HTR-8/SVneo (cell line): ENCODE results near the gene RSKR.
"Not testable (repeated sequence)": the region's sequence is repeated elsewhere in the genome, so short reads cannot be mapped to it uniquely, and the experiment has no call there.

Experiments used
- DNase-seq: peaks from one replicate; pipeline ENCODE4 v3.0.0; 2011; ENCODE audit warnings: low spot score, mixed read lengths; ENCODE audit not compliant: insufficient read length
- FAIRE-seq: peaks from 2 replicates; lab custom pipeline; 2011; peaks lifted over from hg19 to GRCh38; lab: Jason Lieb, UNC

RSKR gene

DNA sequence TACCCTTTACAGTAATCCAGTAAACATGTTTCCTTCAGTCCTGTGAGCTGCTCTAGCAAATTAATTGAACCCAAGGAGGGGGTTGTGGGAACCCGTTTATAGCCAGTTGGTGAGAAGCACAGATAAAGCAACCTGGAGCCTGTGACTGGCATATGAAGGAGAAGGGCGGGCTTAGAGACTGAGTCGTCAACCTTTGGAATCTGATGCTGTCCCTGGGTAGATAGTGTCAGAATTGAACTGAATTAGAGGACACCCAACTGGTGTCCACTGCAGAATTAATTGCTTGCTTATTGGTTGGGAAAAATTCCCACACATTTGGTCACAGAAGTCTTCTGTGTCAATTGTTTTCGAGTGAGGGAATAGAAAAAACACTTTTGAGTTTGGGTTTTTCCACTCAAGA is 12.8 kb upstream of the RSKR start:
- FAIRE-seq (no peak), DNase-seq (no peak)

DNA sequence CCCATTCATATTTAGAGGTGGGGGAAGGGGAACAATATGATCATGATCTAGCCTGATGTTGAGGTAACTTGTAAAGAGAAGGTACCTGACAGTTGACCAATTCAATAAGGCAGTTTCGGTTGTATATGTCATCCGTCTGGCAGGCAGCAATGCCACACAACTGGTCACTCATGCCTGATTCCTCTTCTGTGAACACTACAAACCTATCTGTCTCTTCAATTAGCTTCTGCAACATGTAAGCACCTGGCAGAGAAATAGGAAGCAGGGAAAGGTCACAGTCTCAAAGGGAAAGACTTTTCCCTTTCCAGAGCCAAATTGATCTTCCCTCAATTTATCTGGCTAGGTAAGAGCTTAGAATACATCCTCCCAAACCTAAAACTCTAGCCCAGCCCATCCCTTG is 10.2 kb upstream of the RSKR start:
- DNase-seq = no peak
- no peak for FAIRE-seq

DNA sequence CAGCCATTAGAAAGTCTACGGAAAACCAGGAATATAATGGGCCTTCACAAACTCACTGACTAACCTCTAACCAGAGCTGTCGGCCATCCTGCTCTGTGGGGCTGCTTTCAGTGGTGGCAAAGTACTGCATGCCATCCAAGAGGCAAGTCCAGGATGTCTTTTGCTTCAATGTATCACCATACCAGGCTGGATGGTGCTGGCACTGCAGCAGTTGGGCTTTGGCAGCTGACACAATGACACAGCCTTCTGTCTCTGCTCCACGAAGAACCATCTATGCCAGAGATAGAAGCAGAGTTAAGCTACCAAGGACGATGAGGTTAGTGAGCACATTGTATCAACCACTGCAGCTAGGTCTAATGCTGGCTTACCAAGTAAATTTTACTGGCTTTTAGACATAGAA is 9.7 kb upstream of the RSKR start:
- DNase-seq (no peak), FAIRE-seq (no peak)

DNA sequence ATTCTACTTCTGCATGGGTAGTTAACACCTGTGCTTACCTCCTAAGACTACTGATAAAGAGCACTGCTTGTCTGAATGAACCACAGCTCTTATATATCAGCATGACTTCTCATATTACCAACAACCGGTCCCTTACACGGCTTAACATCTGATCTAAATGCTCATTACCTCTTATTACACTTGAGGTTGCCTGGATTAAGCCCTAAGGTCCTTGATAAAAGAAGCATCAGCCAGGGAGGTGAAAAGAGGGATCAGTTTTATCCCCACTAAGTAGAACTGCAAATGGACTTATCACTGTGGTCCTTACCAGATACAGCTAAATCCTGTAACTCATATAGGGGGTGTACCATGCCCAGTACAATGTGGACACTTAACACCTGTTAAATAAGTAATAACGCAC is 8.2 kb upstream of the RSKR start:
- DNase-seq (no peak), FAIRE-seq (no peak)

DNA sequence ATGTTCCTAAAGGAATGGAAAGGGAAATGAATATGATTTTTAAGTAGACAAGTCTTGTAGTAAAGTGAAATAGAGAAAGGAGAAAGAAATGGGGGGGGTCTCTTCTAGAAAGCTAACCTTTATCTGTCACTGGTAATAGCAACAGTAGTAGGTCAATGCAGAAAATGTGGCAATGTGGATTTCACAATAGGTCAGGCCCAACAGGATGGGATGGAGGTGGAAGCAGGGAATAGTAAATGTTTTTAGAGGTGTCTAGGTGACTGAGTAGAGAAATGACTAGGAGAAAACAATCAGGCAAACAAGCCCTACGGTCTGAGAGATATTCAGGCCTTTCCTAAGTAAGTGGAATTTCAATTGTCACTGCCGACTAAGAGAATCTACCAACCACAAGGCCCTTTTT is 6.0 kb upstream of the RSKR start:
- FAIRE-seq (no peak), DNase-seq (no peak)

DNA sequence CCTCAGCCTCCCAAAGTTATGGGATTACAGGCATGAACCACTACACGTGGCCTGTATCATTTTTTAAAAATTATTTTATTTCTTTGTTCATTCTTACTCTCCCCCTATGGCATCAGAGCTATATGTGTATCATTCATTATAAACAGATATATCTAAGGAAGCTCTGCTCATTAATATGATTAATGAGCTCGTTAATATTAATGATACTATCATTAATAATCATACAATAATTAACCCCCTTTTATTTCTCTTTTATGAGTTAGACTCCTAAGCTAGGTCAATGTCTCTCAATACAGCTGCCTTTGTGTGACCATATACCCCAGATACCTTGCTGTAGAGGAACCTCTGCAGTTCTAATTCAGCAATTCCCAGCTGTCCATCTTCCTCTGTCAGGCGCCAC is 4.5 kb upstream of the RSKR start:
- DNase-seq (no peak), FAIRE-seq (no peak)

DNA sequence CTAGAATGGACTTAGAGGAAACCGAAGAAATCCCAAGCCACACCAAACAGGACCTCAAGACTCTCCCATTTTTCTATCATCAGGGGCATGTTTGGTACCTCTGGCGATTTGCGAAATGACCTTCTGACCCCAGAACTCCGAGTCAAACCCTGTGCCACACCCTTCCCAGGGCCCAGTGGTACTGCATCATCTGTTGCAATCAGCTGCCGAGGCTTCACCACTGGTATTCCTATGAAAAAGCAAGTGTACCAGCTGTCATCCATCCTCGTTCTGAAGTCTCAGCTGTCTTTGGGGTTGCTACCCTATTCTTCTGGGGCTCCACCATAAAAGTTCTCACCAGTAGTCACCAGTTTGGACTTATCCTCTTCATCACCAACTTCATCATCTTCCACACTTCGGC is 2.3 kb upstream of the RSKR start:
- DNase-seq (no peak), FAIRE-seq (no peak)

DNA sequence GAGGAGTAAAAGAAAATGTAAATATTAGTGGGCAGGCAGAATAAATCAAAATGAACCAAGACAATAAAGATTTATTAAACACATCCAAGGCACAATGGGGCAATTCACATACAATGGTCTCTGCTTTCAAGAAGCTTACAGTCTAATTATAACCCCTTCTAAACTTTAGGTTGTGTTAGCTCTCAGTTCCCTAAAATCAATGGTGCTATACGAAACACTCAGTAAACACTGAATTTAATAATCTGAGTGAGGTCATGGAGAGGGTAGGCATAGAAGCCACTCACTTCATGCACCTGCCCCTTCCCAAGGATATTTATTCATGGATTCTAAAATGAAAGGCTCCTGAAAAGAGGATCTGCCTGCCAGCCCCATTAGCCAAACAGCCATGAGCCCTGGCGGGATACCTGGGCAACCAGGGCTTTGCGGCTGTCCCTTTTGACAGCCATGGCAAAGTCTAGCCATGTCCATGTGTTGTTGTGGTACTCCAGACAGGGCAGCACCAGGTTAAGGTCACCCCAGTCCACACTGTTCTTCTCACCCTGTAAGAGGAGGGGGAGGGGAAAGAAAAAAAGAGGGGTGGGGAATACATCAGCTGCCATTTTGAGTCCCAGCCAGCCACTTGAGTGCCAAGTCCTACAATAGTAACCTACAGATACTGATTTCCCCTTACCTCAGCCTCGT is 1.4 kb upstream of the RSKR start:
- FAIRE-seq = no peak
- DNase-seq = no peak

DNA sequence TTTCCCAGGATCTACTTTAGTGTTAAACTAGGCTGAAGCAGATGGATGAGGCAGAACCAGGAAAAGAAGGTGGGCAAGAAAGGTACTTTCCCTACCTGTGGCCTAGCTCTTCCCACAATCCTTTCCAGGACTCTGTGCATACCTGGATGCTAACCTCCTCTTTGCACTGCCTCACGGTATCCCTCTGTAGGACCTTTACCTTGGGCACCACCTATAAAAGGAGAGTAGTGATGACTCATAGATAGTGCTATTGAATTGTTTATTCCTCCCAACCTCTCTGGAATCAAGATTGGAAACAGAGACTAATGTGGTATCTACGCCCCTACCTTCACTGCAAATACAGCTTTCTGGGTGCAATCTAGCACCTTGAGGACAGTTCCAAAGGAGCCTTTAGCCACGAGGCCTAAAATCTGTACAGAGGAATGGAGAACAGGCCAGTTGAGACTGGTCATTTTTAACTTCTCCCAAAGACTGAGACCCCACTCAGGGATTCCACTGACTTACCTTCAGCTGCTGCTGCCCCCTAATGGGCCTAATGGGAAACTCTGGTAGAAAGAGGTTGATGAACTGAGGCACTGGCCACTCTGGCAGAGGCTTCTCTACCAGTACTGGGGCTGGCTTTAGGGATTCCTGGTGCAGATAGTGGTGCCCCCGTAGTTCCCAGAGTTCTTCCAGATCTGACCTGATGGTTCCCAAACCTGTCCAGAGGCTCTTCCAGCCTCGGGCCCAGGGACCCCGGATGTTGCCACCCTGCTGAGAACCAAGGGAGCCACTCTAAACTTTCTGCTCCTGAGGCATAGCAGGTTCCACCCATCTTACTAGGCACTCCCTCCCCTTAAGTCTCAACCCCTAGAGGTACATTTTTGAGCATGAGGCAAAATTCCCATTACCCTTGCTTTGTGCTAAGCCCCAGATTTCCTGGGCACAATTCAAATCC is 781 bp downstream of the RSKR start:
- peak; percentile 53 for DNase-seq
- FAIRE-seq = no peak

DNA sequence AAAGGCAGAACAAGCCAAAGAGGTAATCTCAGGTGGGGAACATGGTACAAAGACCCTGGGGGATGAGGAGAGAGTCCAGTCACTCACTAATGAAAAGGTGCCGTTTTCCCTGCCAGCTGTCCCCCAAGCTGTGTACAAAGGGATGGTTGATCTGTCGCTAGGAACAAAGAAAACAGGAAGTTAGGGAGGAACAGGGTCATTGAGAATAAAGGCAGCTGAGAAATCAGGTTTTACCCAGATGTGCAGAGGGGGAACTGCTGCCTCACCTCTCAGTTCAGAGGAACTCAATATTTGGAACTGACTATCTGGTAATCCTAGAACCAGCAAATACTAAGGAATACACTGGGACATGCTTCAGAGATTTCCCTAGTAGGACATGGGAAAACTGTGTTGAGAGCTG is 1.5 kb downstream of the RSKR start:
- FAIRE-seq = no peak

DNA sequence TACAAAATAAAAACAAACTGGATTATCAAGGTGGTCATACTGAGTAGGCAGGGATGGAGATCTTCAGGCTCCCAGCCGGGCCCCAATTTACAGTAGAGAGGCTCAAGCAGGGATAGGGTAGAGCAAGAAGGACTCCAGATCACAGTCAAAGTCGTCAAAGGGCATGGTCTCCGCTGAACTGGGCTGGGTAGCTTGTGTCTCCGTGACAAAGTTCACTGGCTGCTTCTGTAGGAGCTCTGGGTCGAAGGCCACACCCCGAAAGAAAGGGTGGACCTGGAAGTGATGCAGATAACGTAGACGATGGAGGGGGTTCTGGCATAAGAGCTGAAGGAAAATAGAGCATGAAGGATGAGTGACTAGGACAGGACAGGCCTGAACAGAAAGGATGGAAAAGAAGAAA is 3.6 kb downstream of the RSKR start:
- FAIRE-seq = no peak

More for the DNA sequence above, 1.5 kb downstream of the RSKR start:
- DNase-seq = no peak

DNA sequence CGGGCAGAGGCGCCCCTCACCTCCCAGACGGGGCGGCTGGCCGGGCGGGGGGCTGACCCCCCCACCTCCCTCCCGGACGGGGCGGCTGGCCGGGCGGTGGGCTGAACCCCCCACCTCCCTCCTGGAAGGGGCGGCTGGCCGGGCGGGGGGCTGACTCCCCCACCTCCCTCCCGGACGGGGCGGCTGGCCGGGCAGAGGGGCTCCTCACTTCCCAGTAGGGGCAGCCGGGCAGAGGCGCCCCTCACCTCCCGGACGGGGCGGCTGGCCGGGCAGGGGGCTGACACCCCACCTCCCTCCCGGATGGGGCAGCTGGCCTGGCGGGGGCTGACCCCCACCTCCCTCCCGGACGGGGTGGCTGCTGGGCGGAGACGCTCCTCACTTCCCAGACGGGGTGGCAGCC is 10.0 kb downstream of the RSKR start:
- not testable (repeated sequence) for DNase-seq, FAIRE-seq

More for the DNA sequence above, 3.6 kb downstream of the RSKR start:
- no peak for DNase-seq

DNA sequence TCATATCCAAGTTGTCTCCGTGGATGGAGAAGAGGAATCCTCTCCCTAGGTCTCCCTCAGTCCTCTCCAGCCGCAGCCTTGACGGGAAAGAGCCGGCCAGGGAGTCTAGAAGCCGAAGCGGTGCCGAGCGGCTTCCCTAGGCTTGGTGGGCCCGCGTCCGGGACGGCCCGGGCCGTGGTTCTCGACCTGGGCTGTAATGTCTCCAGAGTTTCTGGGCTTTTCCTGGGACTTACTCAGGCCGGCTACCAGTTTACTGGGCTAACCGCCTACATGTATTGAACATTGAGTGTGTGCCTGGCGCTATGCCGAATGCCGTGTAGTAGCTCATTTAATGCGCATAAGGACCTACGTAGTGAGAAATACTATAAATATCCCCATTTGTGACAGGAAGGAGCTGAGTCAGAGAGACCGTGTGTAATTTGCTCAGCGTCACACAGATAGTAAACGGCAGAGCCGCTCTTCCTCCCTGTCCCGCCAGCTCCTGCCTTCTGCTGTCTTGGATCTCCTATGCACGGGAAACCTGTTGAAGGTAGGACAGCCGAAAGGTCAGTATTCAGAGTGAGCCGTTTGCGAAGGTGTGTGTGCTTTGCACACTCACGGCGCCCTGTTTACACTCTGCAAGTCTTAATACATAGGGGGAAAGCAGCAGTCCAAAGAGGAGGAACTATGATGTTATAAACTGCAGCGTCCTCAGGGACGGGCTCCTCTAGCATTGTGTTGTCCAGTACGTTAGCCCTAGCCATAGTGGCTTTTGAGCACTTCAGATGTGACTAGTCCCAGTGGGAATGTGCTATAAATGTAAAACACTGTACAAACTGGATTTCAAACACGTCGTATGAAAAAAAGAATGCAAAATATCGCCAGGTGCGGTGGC is 14.4 kb downstream of the RSKR start:
- DNase-seq = peak; percentile 66
- no peak for FAIRE-seq

DNA sequence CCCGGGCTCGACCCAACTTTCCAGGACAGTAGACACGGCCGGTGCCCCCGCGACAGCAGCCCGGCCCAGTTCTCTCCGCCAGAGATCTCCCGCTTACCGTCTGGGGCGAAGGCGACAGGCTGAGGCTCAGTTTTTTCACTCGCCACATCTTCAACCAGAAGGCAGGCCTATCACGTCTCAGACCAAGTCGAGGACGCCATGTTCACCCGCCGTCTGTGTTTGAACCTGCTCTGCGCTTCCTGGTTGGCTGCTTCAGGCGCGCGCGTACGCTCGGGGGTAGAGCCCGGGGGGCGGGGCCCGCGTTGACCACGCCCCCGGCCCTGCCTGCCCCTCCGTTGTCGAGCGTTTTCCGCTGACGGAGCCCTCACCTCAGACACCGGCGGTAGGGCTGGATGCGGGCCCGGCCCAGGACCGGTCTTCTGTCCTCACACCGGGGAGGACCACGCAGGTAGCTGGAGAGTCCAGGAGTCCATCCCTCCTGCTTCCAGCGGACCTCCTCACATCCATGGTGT is 15.1 kb downstream of the RSKR start, which contains the start of gene SPAG5:
TSS of gene SPAG5 (minus strand) at position 227 of the 512 bp plus-strand sequence. CDS start at position 148, 79 bp downstream.
- FAIRE-seq (peak; percentile 86), DNase-seq (peak; percentile 99)

DNA sequence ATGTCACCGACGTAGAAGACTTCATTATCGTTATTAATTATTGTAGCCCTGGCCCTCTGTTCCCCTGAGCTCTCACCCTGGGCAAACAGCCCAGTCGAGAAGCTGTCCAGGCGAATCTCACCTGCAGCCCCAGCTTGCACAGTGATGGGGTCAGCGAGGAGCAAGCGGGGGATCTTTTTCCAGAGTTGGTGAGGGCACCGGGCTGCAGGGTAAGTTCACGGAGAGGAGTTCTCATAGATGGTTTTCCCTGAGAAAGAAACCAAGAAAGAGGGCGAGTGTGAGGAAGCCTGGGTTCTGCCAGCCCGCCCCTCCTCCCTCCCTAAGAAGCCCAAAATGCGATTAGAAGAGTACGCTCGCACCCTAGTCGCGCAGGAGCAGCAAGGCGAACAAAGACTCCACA is 15.6 kb downstream of the RSKR start:
- DNase-seq = peak; percentile 20
- no peak for FAIRE-seq

DNA sequence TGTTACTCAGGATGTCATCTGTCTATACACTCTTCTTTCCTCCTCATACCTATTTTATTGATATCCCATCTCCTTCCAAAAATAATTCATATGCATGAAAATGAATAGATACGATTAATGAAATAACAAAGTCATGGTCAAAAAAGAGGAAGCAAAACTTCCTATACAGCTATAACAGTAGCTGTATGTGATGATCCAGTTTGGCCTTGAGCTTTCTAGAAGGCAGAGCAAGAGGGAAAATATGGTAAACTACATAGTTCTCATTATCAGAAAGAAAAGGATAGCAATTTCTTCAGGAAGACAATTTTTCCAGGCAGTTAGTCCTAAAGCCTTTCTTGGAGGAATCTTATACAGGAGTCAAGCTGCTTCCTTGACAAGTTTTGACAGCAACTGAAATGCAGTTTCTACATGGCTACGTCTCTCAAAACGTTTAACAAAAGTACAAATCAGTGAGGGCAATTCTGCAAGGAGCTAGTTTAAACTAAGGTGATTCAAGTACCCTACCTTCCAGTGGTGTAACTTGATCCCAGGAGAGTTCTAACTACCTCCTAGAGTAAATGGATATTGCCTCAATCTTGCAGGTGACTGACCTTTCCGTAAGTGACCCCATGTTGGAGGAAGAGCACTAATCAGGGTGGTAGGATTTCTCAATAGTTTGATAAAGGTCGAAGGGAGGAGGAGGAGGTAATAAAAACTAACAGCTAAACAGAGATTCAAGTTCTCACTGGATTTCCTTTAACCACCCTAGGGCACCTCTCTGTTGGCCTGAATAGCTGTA is 16.2 kb downstream of the RSKR start:
- FAIRE-seq (no peak), DNase-seq (no peak)

DNA sequence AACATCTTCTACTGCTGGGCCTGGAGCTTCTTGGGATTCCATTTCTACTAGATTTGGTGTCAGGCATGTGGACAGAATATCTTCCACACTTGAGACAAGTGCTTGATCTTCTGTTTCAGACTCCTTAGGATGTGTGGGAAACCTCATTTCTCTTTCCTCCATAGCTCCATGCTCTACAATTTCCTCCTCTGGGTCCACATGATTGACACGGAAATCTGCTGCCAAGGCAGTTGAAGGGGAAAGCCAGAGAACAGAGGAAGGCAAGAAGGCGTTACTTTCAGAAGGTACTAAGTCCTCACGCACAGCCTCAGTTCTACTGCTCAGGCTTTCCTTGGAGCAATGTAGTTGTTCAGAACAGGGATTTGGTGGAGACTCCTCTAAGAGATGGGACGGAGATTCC is 21.7 kb downstream of the RSKR start:
- FAIRE-seq (no peak), DNase-seq (no peak)

DNA sequence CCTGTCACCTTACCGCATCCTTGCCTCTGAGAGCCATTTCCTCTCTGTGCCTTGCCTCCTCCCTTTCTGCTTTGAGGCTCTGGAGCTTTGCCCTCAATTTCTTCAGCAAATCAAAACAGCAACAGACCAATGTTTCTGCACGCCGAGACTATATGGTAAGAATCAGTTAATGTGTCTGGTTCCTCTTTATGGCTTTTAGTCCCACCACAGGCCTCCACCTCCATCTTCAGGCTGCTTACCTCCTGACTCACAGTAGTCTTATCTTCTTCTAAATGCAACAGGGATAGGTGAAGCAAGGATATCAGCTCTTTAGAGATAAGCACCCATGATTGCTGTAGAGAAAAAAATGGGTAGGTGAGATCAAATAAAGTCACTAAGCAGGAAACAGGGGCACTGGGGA is 28.1 kb downstream of the RSKR start:
- FAIRE-seq (no peak), DNase-seq (no peak)

DNA sequence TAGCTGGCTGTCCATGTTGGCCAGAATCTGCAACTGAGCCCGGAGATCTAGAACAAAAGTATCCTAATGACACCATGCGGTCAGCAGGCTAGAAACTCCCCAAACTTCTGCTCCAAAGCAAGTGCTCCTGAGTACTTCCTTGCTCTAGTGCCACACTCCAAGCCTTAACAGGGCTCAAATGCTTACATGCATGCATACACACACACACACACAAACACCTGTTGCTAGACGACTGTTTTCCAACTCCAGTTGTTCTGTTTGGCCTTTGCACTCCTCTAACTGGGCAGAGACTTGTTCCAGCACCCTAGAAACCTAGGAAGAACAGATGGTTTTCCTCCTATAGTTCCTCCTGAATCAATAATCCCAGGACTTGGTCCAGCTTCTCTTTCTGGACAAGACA is 29.6 kb downstream of the RSKR start:
- FAIRE-seq = no peak
- DNase-seq = no peak

DNA sequence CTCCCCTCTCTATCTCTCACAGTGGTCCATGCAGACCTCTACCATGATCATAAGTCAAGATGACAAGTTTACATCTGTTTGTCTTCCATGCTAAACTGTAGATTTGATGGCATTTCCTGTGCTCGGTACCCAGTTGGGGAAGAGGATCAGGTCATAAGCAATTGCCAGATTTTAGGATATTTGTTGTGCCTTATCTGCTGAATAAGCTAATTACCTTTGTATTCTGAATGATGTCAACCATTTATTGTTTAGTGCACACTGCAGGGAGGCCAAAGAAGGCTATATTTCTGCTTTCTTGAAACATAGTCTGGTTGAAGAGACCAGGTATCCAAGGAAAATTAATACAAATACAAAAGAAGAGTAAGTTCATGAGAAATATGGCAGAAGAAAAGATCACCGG is 31.5 kb downstream of the RSKR start:
- no peak for FAIRE-seq
- no peak for DNase-seq
